KOPT-K1 (cell line): Measurements from ENCODE around the gene POGLUT2.

Source experiments
- H3K27ac ChIP-seq: fragments of 200-600 bp; sonication (generic); 2 replicates; pipeline ENCODE4 v1.5.1; 2016; ENCODE audit warnings: antibody characterized with exemption, mild to moderate bottlenecking, low read depth, low read length; ENCODE audit not compliant: poor library complexity, severe bottlenecking
- H3K36me3 ChIP-seq: fragments of 200-600 bp; sonication (generic); 2 replicates; pipeline ENCODE4 v1.5.1; 2017; ENCODE audit warnings: antibody characterized with exemption, mild to moderate bottlenecking, low read length, moderate library complexity; ENCODE audit not compliant: insufficient read depth
- H3K9me3 ChIP-seq: fragments of 200-600 bp; sonication (generic); 2 replicates; pipeline ENCODE4 v1.5.1; 2017; ENCODE audit warnings: antibody characterized with exemption, low read length, mild to moderate bottlenecking; ENCODE audit not compliant: insufficient read depth, poor library complexity, severe bottlenecking

POGLUT2 gene

DNA sequence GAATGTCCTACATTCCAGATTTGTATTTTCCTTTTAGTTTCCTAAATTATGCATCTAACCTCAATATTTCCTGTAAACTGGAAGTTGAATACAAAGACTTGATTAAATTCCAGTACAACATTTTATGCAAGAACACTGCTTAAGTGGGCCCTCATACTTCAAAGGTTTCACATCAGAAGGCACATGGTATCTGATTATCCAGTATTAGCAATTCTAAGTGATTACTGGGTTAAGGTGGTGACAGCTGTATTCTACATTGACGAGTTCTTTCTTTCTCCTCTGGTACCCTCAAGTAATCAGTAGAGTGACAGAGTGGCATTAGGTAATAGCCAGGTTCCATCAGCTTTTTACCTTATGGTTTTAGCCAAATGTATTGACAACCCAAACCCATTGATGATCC, 18.5 kb upstream of the POGLUT2 start:
- Histone ChIP-seq H3K36me3 (peaks cover 5% of the 10 kb centered on the region), H3K27ac (no peak overlapping the region), H3K9me3 (no peaks in the 10 kb centered on the region)

DNA sequence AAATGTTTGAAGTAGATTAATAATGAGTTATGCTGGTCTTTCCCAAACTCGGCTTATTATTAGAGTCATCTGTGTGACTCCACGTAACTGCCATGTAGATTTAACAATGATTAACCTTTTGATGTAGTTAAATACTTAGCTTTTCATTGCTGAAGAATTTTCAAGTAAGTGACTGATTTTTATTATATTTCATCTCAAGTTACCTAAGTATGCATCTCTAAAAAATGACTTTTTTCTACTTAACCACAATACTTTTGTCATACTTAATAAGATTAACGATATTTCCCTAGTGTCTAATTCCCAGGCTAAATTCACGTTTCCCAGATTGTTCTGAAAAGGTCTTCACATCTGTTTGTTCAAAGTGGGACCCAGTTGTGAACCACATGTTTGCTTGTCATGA, 17.9 kb upstream of the POGLUT2 start:
- Histone ChIP-seq H3K36me3 (no peaks in the 10 kb centered on the region), H3K9me3 (peaks cover 2% of the 10 kb centered on the region), H3K27ac (no peak overlapping the region)

DNA sequence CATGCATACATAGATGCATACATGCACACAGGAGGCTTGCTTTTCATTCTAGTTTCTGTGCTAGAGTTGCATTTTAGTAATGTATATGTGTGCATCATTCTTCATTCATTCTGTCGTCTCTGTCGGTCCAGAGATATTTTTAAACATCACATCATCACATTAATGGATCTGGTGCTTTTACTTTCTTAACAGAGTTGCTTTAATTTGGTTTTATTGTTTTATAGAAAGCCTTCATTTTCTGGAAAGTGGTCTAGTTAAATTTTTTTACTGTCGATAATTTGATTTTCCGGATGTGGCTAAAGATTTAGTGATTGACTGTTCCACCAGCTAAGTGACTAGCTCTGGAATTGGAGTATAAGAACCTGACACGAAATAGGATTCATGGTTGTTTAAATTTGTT, 17.0 kb upstream of the POGLUT2 start:
- no peaks in the 10 kb centered on the region for H3K36me3 ChIP-seq
- H3K9me3 ChIP-seq, result peaks cover 9% of the 10 kb centered on the region
- no peak overlapping the region for H3K27ac ChIP-seq

DNA sequence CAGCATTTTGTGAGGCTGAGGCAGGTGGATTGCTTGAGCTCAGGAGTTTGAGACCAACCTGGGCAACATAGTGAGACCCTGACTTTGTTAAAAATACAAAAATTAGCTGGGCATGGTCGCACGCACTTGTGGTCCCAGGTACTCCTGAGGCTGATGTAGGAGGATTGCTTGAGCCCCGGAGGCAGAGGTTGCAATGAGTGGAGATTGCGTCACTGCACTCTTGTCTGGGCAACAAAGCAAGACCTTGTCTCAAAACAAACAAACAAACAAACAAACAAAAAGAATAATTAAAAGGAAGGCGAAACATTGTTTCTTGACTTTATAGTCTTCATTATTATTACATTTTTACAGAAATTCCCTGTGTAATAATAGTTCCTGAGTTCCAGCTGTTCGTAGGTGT, 16.0 kb upstream of the POGLUT2 start:
- Histone ChIP-seq H3K27ac (no peak overlapping the region), H3K9me3 (peaks cover 9% of the 10 kb centered on the region), H3K36me3 (no peaks in the 10 kb centered on the region)

DNA sequence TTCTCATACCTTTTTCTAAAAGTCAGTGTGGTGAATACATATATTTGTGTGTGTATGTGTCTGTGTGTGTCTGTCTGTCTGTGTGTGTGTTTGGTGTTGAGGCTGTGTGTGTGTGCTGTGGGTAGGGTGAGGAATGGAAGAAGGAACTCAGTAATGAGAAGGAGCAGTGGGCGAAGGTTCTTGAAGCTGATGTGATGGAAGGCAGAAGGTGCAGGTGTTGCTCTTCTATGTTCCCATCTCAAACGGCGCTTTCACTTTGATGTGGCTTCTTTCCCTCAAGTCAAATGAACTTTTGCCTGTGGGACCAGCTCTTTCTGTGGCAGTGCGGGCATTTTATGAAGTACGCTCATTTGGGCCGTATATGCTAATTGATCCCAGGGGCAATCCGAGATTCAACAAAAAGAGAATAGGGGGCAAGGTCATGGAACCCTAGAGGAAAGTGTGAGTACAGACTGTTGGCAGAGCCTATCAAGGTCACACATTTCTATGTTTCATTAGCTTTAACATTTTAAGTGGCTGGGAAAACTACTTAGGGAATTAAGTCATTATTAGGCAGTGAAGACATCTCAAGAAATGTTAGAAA, 15.3 kb upstream of the POGLUT2 start:
- H3K36me3 ChIP-seq, result no peaks in the 10 kb centered on the region
- H3K27ac ChIP-seq, result peak overlapping the region; percentile 45
- H3K9me3 ChIP-seq, result peaks cover 9% of the 10 kb centered on the region

DNA sequence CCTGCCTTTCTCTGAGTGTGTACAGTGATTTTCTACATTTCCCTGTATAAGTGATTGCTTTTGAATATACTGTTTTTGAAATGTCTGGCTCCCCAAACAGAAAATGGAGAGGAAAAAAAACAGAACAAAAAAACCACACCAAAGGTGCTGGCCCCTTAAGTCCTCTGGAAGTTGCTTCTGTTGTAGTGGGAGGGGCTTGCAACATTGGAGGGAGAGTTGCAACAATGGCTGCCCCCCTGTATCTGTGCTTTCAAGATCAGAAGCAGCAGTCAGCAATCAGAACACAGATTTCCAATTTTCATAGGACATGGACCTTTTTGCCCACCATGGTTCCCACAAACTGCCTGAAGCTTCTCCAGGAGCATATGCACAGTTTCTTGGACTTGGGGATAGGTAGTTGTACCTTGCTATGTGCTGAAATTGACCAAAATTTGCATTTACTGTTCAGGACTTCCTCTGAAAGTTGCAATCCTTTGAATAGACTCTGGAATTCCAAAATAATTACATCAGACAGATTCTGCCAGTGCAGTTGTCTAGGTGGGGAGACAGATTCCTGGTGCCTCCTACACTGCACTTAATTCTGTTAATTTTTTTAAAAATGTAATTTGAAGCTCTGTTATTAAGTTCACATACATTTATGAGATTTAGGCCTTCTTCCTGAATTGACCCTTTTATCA, 14.0 kb upstream of the POGLUT2 start:
- Histone ChIP-seq H3K36me3 (no peaks in the 10 kb centered on the region), H3K9me3 (peaks cover 9% of the 10 kb centered on the region), H3K27ac (peak overlapping the region; percentile 45)

DNA sequence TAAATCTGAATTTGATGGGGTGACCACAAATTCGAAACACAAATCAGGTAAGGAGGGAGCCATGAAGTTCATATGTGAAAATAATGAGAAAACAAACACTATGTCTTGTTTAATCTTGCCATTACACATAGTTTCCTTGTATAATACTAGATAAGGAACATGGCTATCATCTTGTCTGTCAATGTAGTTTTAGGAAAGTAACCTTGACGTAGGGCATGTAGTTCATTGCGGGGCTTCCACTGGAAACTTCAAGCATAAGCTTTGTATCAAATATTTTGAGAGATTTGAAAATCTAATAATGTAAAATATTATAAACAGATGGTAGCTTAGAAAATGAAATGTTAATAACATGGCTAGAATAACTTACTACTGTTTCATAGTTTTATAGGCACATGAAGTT, 8.9 kb upstream of the POGLUT2 start:
- no peaks in the 10 kb centered on the region for H3K36me3 ChIP-seq
- peaks cover 9% of the 10 kb centered on the region for H3K9me3 ChIP-seq
- H3K27ac ChIP-seq, result no peak overlapping the region

DNA sequence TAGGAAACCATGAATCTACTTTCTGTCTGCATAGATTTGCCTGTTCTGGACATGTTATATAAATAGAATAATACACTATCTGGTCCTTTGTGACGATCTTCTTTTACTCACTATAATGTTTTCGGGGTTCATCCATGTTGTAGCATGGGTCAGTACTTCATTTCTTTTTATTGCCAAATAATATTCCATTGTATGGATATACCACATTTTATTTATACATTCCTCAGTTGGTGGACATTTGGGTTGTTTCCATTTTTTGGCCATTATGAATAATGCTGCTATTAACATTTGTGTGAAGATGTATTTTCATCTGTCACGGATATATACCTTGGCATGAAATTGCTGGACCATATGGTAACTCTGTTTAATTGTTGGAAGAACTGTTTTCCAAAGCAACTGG, 6.9 kb upstream of the POGLUT2 start:
- Histone ChIP-seq H3K27ac (no peak overlapping the region), H3K9me3 (no peaks in the 10 kb centered on the region), H3K36me3 (no peaks in the 10 kb centered on the region)

DNA sequence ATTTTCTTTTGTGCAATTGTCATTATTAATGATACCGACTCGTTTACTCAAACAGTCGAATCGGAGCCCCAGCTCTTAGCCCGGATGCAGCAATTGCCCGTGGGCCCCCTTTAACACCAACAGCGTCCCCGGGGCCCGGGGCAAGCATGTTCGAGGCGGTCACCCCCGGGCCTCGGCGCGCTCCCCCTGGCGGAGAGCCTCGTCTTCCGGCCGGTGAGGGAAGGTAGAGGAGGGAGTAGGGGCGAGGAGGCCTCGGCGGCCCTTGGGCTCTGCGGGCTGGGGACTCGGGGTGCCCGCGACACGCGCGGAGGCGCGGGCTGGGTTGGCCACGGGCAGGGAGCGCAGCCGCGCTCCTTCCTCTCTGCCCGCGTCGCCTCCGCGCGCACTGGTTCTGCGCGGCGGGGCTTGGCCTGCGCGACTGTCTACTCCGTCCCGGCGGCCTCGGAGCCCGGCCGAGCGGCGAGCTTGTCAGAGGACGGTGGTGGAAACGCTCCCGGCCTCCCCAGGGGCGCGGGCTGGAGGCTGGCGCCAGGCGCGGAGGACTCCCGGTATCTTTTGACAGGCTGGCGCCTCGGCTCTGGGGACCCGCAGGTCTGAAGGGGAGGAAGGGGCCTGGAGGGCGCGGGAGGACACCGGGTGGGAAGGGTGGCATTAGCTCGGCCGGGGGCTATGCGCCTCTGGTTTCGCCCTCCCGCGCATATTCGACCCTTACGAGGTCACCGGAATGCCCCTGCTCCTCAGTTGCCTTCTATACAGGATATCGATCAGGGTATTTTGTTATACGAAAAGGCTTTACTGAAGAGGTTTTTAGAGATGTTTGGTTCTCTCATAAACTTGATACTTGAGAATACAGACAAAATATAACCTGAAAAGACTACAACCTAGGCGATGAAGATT, 1.6 kb upstream of the POGLUT2 start:
- H3K9me3 ChIP-seq, result peaks cover 7% of the 10 kb centered on the region
- H3K36me3 ChIP-seq, result no peaks in the 10 kb centered on the region
- H3K27ac ChIP-seq, result peak overlapping the region; percentile 61

DNA sequence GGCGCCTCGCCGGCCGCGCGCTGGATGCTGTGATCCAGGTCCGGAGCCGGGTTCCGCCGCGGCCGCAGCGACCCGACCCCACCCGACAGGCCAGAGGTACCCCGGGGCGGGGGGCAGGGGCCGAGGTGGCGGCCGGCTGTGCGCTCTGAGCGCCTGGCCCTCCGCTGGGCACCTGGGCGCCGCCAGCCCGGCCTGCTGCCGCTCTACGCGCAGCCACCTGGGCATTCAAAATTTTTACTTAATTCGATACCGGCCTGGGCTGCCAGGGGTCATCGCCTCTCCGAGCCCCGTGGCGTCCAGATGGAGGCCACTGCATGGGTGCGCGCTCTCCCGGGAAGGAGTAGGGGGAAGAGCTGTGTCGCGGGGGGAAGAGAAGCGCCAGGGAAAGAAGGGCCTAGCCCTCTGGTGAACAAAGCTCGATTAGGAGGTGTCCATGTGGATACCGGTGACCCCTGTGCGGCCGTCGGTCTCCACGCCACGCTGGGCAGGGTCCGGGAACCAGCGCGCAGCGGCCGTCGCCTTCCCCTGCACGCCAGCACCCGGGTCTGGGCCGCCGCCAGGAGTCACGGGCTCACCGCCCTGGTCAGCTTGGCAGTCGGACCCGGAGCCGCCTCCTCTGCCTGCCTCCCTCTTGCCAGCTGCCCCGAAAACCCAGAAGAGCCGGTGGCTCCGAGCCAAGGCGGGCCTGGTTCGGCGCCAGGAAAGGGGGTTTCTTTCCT, 809 bp upstream of the POGLUT2 start:
- Histone ChIP-seq H3K27ac (peak overlapping the region; percentile 61), H3K9me3 (peaks cover 7% of the 10 kb centered on the region), H3K36me3 (no peaks in the 10 kb centered on the region)

DNA sequence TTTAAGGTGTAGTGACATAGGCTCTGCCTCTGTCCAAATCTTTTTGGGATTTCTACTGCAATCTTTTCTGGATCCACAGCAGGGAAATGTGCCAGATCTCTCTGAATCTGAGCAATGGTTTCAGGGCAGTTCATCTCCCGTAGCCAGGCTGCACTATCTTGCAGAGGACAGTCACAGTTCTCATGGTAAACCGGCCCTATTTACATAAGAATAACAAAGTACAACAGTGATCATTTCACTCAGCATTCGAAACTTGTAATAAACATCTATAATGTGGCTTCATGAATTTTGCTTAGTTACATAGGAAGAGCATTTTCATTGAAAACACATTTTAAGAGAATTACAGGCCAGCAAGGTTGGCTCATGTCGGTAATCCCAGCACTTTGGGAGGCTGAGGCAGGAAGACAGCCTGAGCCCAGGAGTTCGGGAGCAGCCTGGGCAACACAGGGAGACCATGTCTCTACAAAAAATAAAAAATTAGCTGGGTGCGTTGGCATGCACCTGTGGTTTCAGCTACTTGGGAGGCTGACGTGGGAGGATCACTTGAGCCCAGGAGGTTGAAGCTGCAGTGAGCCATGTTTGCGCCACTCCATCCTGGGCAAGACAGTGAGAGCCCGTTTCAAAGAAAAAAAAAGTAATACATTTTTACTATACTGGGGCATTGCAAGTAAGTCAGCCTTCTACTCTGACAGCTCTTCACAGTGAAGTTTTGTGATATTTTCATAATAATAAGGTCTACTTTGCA, 5.0 kb downstream of the POGLUT2 start:
- Histone ChIP-seq H3K27ac (no peak overlapping the region), H3K36me3 (no peaks in the 10 kb centered on the region), H3K9me3 (peaks cover under 1% of the 10 kb centered on the region)

DNA sequence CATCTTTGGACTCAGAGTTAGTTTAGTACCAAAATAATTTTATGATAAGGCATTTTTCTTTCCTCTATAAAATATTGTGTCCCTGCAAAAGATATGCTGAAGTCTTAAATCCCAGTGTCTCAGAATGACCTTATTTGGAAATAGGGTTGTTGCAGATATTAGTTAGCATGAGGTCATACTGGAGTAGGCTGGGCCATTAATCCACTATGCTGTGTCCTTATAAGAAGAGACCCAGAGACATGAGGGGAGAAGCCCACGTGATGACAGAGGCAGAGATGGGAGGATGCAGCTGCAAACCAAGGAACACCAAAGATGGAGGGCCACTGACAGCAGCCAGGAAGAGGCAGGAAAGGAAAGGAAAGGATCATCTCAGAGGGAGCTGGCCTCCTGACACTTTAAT, 6.4 kb downstream of the POGLUT2 start:
- Histone ChIP-seq H3K27ac (no peak overlapping the region), H3K36me3 (no peaks in the 10 kb centered on the region), H3K9me3 (no peaks in the 10 kb centered on the region)

DNA sequence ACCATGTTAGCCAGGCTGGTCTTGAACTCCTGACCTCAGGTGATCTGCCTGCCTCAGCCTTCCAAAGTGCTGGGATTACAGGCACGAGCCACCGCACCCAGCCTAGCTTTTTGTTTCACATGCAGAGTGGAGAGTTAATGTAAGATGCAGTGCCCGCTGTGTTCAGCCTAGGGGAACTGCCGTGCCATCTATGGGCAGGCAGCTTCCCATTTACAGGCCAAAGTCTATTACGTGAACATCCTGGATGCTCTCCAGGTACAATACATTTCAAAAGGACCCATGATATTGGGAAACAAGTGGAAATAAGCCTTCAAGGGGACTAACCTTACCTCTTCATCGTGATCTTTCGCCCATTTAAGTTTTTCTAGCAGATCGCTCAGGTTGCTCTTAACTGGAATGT, 10.1 kb downstream of the POGLUT2 start:
- Histone ChIP-seq H3K36me3 (no peaks in the 10 kb centered on the region), H3K27ac (no peak overlapping the region), H3K9me3 (no peaks in the 10 kb centered on the region)

DNA sequence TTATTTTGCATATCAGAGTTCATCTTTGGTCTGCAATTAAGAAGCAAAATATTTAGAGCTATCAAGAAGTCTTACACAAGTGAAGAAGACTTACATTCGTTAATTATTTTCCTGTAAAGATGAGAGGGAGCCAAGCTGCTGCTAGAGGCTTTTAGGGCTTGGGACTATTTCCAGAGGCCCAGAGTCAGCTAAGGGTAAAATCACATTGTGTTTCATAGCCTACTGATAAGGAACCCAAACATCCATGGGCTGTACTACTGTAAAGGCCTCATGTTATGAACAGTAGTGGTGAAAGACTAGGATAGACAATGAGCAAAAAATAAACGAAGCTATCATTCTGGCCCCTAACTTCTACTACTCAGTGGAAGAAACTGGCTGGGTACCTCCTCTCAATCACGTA, 14.3 kb downstream of the POGLUT2 start:
- Histone ChIP-seq H3K36me3 (no peaks in the 10 kb centered on the region), H3K27ac (no peak overlapping the region), H3K9me3 (peaks cover 20% of the 10 kb centered on the region)
